Right lobe of liver (tissue), 4 donors: ENCODE data around the gene NEGR1.

Experiments used
- CTCF ChIP-seq, 4 donors: fragments of 200-600 bp in 3 of 4; fragments of 450-650 bp in 1 of 4; IDR thresholded peaks; one replicate each; pipeline versions ENCODE4 v1.5.1 to v1.8.0; 2016 to 2022; ENCODE audit warnings: antibody characterized with exemption in 4 of 4, mild to moderate bottlenecking in 2 of 4
- POLR2A ChIP-seq: fragments of 450-650 bp; IDR thresholded peaks from one replicate; pipeline ENCODE4 v1.6.1; 2017; ENCODE audit warnings: antibody characterized with exemption, mild to moderate bottlenecking
- donor health status: DM: no; HTN: no; CAD: no.
- donor health status: DM: no; HTN: no; CAD: no.
- donor health status: DM: no; HTN: yes; CAD: no.

DNA sequence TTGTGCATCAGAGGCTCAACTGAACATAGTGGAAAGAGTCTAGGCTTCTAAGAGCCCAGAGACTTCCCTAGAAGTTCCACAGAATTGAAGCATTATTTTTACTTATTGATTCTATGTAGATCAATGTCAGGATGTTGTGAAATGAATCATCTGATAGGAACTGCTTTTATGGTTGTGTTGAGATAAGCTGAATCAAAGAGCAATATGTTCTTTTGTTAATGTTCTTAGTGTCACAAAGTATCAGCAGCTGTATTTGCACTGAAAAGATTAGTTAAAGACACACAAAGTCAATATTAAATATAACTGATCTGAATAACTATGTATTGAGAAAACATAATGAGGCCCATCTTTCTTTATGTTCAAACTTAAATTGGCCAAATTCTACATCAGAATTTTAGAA, 770.8 kb downstream of the NEGR1 start:
- no peak for TF ChIP-seq CTCF (IDR thresholded peaks at IDR 0.05)
- no peak for TF ChIP-seq POLR2A
